ENCODE results near the gene CALHM2.

DNA sequence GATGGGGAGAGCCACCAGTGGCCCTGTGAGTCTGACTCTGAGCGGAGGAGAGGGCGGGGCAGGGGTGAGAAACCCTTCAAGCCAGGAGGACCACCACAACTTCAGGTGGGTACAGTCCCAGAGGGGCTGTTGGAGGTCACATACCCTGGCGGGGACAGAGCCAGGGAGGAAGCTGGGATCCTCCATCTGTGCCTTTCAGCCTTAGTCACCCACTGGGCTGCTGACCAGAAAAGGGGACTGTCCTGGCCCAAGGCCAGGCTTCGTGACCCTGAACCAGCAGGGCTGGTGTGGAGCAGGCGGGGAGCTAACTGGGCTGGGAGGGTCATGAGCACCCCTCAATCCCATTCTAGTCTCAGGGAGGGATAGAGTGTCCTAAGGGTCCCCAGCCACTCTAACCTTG is 28.4 kb upstream of the CALHM2 start:
- TF ChIP-seq TAF1 (IDR thresholded peaks at IDR 0.05; ENCODE audit: low read depth, low read length) = no peak
- no peak for TF ChIP-seq POLR2A (IDR thresholded peaks at IDR 0.05; ENCODE audit: low read depth, low read length)
- TF ChIP-seq POU2F2 (IDR thresholded peaks at IDR 0.05; ENCODE audit: low read depth, low read length) = no peak
- no peak for TF ChIP-seq SPI1 (IDR thresholded peaks at IDR 0.05; ENCODE audit: low read depth, low read length)
- TF ChIP-seq POLR2AphosphoS5 (IDR thresholded peaks at IDR 0.05; ENCODE audit: low read depth, low read length) = no peak
- TF ChIP-seq PAX5 (IDR thresholded peaks at IDR 0.05; ENCODE audit: insufficient read depth, low read length, severe bottlenecking) = no peak

Data from GM12891 (cell line).